CD8-positive, alpha-beta memory T cell (primary cell): ENCODE results near the gene CHMP5. TPM values are rescaled to one million over a fixed set of nuclear protein-coding genes. Genes with fewer than 3 reads are reported as not detected.

Experiments used
- CTCF ChIA-PET: fragments of 350-600 bp; sonication (Branson Sonifier 250); formaldehyde crosslinking; loops from one replicate; lab custom pipeline; 2021; ENCODE audit warnings: antibody characterized with exemption; lab: Charles Lee
- POLR2A ChIA-PET: fragments of 350-600 bp; sonication (Branson Sonifier 250); formaldehyde crosslinking; loops from one replicate; lab custom pipeline; 2021; ENCODE audit warnings: antibody characterized with exemption; lab: Charles Lee
- DNase-seq, 5 donors: peaks; one replicate each; pipeline versions ENCODE4 v3.0.0 to v3.0.0-alpha.2; 2020 to 2022; ENCODE audit warnings: mixed read lengths in 1 of 5
- H3K27ac ChIP-seq: one replicate; pipeline ENCODE4 v1.7.0; 2013; ENCODE audit warnings: low read depth, mild to moderate bottlenecking, low read length, moderate library complexity
- H3K27me3 ChIP-seq: 2 replicates; pipeline ENCODE4 v1.7.0; 2013; ENCODE audit warnings: low read length, mild to moderate bottlenecking; ENCODE audit not compliant: insufficient read depth, poor library complexity, severe bottlenecking
- H3K36me3 ChIP-seq: 2 replicates; pipeline ENCODE4 v1.7.0; 2013; ENCODE audit warnings: mild to moderate bottlenecking, low read length, moderate library complexity; ENCODE audit not compliant: insufficient read depth
- H3K4me1 ChIP-seq: 2 replicates; pipeline ENCODE4 v1.7.0; 2013; ENCODE audit warnings: mild to moderate bottlenecking, low read length, moderate library complexity; ENCODE audit not compliant: insufficient read depth
- H3K4me3 ChIP-seq: 2 replicates; pipeline ENCODE4 v1.7.0; 2013; ENCODE audit warnings: mild to moderate bottlenecking, low read length
- H3K9me3 ChIP-seq: 2 replicates; pipeline ENCODE4 v1.7.0; 2013; ENCODE audit warnings: mild to moderate bottlenecking, low read length
- H3K27ac Mint-ChIP-seq, 8 donors: one replicate each; pipeline ENCODE4 v1.8.0; 2020 to 2021; ENCODE audit warnings: mixed read lengths in 8 of 8, mild to moderate bottlenecking in 6 of 8, inconsistent platforms in 3 of 8, moderate library complexity in 3 of 8
- H3K27me3 Mint-ChIP-seq, 2 donors: one replicate each; pipeline ENCODE4 v1.8.0; 2020 to 2021; ENCODE audit warnings: mixed read lengths in 2 of 2, mild to moderate bottlenecking in 1 of 2, moderate library complexity in 1 of 2
- H3K36me3 Mint-ChIP-seq, 3 donors: one replicate each; pipeline ENCODE4 v1.8.0; 2020 to 2021; ENCODE audit warnings: mixed read lengths in 3 of 3, inconsistent platforms in 1 of 3, mild to moderate bottlenecking in 1 of 3
- H3K4me1 Mint-ChIP-seq, 3 donors: one replicate each; pipeline ENCODE4 v1.8.0; 2020 to 2021; ENCODE audit warnings: mixed read lengths in 3 of 3, inconsistent platforms in 1 of 3, mild to moderate bottlenecking in 1 of 3
- H3K4me3 Mint-ChIP-seq, 7 donors: one replicate each; pipeline ENCODE4 v1.8.0; 2020 to 2021; ENCODE audit warnings: mixed read lengths in 7 of 7, mild to moderate bottlenecking in 6 of 7, moderate library complexity in 4 of 7, inconsistent platforms in 2 of 7
- H3K9me3 Mint-ChIP-seq, 5 donors: one replicate each; pipeline ENCODE4 v1.8.0; 2020 to 2022; ENCODE audit warnings: mixed read lengths in 5 of 5, mild to moderate bottlenecking in 3 of 5, moderate library complexity in 2 of 5, inconsistent platforms in 1 of 5
- polyA plus RNA-seq: library from polyadenylated mRNA; unstranded; fragments of 300-500 nt; fragmentation: Illumina TruSeq; gene quantifications from one replicate; pipeline ENCODE4 v1.2.3, GENCODE V29; 2021
- total RNA-seq, 2 experiments: library from RNA; stranded (reverse); gene quantifications; one replicate each; pipeline ENCODE4 v1.2.3, GENCODE V29; 2021

CHMP5 gene
- total and polyA plus RNA-seq, 3 experiments from 2014 or later, result 42.6 to 55.0 (median 54.3) TPM

GRCh38 chr9:33246269-33246860 is 18.5 kb upstream of the CHMP5 start:
- no peaks in the 10 kb centered on the region for H3K4me1 ChIP-seq
- Mint-ChIP-seq H3K4me3 (no peak overlapping the region), H3K36me3 (peaks cover 4 to 21% (median 13%) of the 10 kb centered on the region in 3 donors), H3K27me3 (peaks cover 0 to 2% of the 10 kb centered on the region in 2 donors), H3K9me3 (no peaks in the 10 kb centered on the region), H3K27ac (no peak overlapping the region), H3K4me1 (no peaks in the 10 kb centered on the region)
- no peak overlapping the region for H3K27ac ChIP-seq
- ChIA-PET POLR2A (no interaction called here), CTCF (no interaction called here)
- no peaks in the 10 kb centered on the region for H3K36me3 ChIP-seq
- H3K9me3 ChIP-seq, result no peaks in the 10 kb centered on the region
- H3K4me3 ChIP-seq, result no peak overlapping the region
- no peaks in the 10 kb centered on the region for H3K27me3 ChIP-seq
- DNase-seq, result no peak

DNA sequence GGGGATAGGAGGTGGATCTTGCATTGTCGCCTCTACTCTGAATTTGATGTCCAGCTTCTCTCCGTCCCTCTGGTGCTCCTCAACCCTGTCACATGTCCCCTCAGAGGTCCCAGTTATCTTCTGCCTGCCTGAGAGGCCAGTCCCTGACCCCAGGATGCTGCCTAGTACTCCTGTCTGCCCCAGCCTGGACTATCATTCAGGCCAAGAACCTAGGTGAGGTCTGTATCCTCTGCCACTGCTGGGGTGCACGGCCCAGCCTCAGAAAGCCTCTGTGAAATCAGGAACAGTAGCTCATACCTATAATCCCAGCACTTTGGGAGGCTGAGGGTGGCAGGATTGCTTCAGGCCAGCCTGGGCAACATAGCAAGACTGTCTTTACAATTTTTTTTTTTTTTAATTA is 16.2 kb upstream of the CHMP5 start:
- Histone ChIP-seq H3K36me3 (peaks cover 10% of the 10 kb centered on the region), H3K4me3 (no peak overlapping the region), H3K27ac (no peak overlapping the region), H3K4me1 (no peaks in the 10 kb centered on the region), H3K27me3 (no peaks in the 10 kb centered on the region), H3K9me3 (no peaks in the 10 kb centered on the region)
- no peak overlapping the region for H3K4me3 Mint-ChIP-seq
- POLR2A ChIA-PET, result interaction anchor here (1.1 kb wide), 1 partner anchor 42 kb away, joined by 11 read pairs; the partner anchor contains the start of gene NFX1
- no peaks in the 10 kb centered on the region for H3K4me1 Mint-ChIP-seq
- DNase-seq, result no peak
- no peak overlapping the region for H3K27ac Mint-ChIP-seq
- no peaks in the 10 kb centered on the region for H3K9me3 Mint-ChIP-seq
- H3K27me3 Mint-ChIP-seq, result no peaks in the 10 kb centered on the region
- peaks cover 9 to 35% (median 20%) of the 10 kb centered on the region in 3 donors for H3K36me3 Mint-ChIP-seq
- CTCF ChIA-PET, result interaction anchor here (1.5 kb wide), 1 partner anchor 10 kb away, joined by 3 read pairs; no protein-coding TSS in a partner anchor

DNA sequence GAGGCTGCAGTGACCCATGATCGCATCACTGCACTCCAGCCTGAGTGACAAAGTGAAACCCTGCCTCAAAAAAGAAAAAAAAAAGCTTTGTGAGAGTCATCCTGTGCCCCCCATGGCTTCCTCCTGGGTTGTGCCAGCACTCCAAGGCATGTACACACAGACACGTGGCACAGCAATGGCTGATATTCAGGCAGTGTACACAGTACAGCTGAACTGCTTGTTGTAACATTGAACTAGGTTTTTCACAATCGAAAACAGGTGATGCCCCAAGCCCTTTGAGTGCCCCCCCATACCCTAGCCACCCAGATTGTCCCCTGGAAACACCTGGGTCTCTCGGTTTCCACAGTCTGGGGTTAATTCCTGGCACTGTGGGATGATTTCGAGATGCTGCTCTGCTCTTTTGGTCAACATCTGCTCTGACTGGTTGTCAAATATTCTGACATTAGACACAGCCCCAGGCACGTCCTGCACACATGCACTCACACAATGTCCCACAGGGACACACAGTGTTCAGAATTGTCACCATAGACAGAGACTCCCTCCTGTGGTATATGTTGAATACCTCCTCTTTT is 15.7 kb upstream of the CHMP5 start:
- Mint-ChIP-seq H3K27me3 (no peaks in the 10 kb centered on the region), H3K4me3 (no peak overlapping the region), H3K4me1 (no peaks in the 10 kb centered on the region), H3K36me3 (peaks cover 9 to 38% (median 20%) of the 10 kb centered on the region in 3 donors), H3K27ac (peak overlapping the region in 1 of 8 donors; percentile 40), H3K9me3 (no peaks in the 10 kb centered on the region)
- ChIA-PET POLR2A (interaction anchor here (0.6 to 1.1 kb wide), 2 partner anchors 14 to 41 kb away, joined by 3 to 11 read pairs; partner anchors contain the start of gene NFX1), CTCF (interaction anchor here (1.5 kb wide), 1 partner anchor 9 kb away, joined by 3 read pairs; no protein-coding TSS in a partner anchor)
- Histone ChIP-seq H3K27me3 (no peaks in the 10 kb centered on the region), H3K9me3 (no peaks in the 10 kb centered on the region), H3K4me1 (no peaks in the 10 kb centered on the region), H3K36me3 (peaks cover 10% of the 10 kb centered on the region), H3K4me3 (no peak overlapping the region), H3K27ac (no peak overlapping the region)
- DNase-seq, result no peak

GRCh38 chr9:33249983-33250382 is 14.9 kb upstream of the CHMP5 start:
- CTCF ChIA-PET, result no interaction called here
- Histone ChIP-seq H3K27me3 (no peaks in the 10 kb centered on the region), H3K9me3 (no peaks in the 10 kb centered on the region), H3K27ac (no peak overlapping the region), H3K4me3 (no peak overlapping the region), H3K36me3 (peaks cover 19% of the 10 kb centered on the region), H3K4me1 (no peaks in the 10 kb centered on the region)
- Mint-ChIP-seq H3K27ac (peak overlapping the region in 4 of 8 donors; percentile 1 to 28 (median 8)), H3K9me3 (no peaks in the 10 kb centered on the region), H3K36me3 (peaks cover 9 to 47% (median 28%) of the 10 kb centered on the region in 3 donors), H3K4me3 (no peak overlapping the region), H3K4me1 (no peaks in the 10 kb centered on the region), H3K27me3 (no peaks in the 10 kb centered on the region)
- no peak for DNase-seq
- POLR2A ChIA-PET, result no interaction called here

DNA sequence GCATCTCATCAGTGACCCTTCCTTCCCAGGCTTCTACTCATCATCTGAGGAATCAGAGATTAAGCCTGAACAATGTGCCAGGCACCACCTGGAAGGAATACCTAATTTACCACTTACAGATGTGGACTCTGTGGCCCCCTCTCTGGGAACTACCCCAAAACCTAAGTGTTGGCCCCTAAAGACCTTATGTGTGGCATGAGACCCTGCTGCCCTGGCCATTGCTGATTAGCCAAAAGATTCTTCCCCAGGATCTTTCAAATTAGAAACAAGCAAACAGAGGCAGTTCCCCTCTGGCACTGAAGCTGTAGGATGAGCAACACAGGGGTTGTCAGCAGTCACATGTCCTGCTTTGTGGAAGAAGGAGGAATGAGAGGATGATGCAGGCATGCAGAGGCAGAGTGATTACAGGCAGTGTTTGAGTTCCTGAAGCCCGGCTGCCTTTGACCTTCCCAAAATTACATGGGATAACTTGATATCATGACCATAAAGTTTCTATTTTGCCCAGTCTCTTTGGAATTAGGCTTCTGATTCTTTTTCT is 14.3 kb upstream of the CHMP5 start:
- ChIA-PET POLR2A (no interaction called here), CTCF (no interaction called here)
- Histone ChIP-seq H3K27me3 (no peaks in the 10 kb centered on the region), H3K4me3 (no peak overlapping the region), H3K4me1 (no peaks in the 10 kb centered on the region), H3K9me3 (no peaks in the 10 kb centered on the region), H3K36me3 (peaks cover 24% of the 10 kb centered on the region), H3K27ac (no peak overlapping the region)
- Mint-ChIP-seq H3K4me3 (no peak overlapping the region), H3K4me1 (no peaks in the 10 kb centered on the region), H3K27me3 (no peaks in the 10 kb centered on the region), H3K9me3 (no peaks in the 10 kb centered on the region), H3K27ac (peak overlapping the region in 2 of 8 donors; percentile 28 to 48), H3K36me3 (peaks cover 10 to 52% (median 29%) of the 10 kb centered on the region in 3 donors)
- DNase-seq, result no peak

GRCh38 chr9:33254211-33254610 is 10.6 kb upstream of the CHMP5 start:
- Histone ChIP-seq H3K9me3 (no peaks in the 10 kb centered on the region), H3K4me1 (no peaks in the 10 kb centered on the region), H3K4me3 (no peak overlapping the region), H3K27ac (no peak overlapping the region), H3K36me3 (peaks cover 52% of the 10 kb centered on the region), H3K27me3 (no peaks in the 10 kb centered on the region)
- ChIA-PET POLR2A (interaction anchor here (0.7 kb wide), 1 partner anchor 178 kb away, joined by 8 read pairs; the partner anchor contains the start of gene SMU1), CTCF (no interaction called here)
- no peak overlapping the region for H3K4me3 Mint-ChIP-seq
- peaks cover 0 to 6% (median 3%) of the 10 kb centered on the region in 3 donors for H3K4me1 Mint-ChIP-seq
- no peak for DNase-seq
- no peaks in the 10 kb centered on the region for H3K9me3 Mint-ChIP-seq
- peaks cover 10 to 75% (median 32%) of the 10 kb centered on the region in 3 donors for H3K36me3 Mint-ChIP-seq
- H3K27me3 Mint-ChIP-seq, result no peaks in the 10 kb centered on the region
- peak overlapping the region in 1 of 8 donors; percentile 9 for H3K27ac Mint-ChIP-seq

- Mint-ChIP-seq H3K9me3 (no peaks in the 10 kb centered on the region), H3K36me3 (peaks cover 13 to 83% (median 33%) of the 10 kb centered on the region in 3 donors), H3K27me3 (no peaks in the 10 kb centered on the region), H3K4me1 (peaks cover 4 to 10% (median 5%) of the 10 kb centered on the region in 3 donors), H3K4me3 (no peak overlapping the region), H3K27ac (peak overlapping the region in 1 of 8 donors; percentile 64)
- POLR2A ChIA-PET, result no interaction called here
- no peaks in the 10 kb centered on the region for H3K27me3 ChIP-seq
- peaks cover 60% of the 10 kb centered on the region for H3K36me3 ChIP-seq
- H3K27ac ChIP-seq, result no peak overlapping the region
- H3K4me1 ChIP-seq, result no peaks in the 10 kb centered on the region
- CTCF ChIA-PET, result no interaction called here
- no peak for DNase-seq
- no peak overlapping the region for H3K4me3 ChIP-seq
- no peaks in the 10 kb centered on the region for H3K9me3 ChIP-seq
These were observed 9.8 kb upstream of the CHMP5 start for GRCh38 chr9:33255014-33255413.

- Mint-ChIP-seq H3K9me3 (no peaks in the 10 kb centered on the region), H3K4me3 (no peak overlapping the region), H3K27me3 (no peaks in the 10 kb centered on the region), H3K4me1 (peaks cover 4 to 10% (median 9%) of the 10 kb centered on the region in 3 donors), H3K27ac (peak overlapping the region in 2 of 8 donors; percentile 0 to 12), H3K36me3 (peaks cover 13 to 86% (median 36%) of the 10 kb centered on the region in 3 donors)
- no peak overlapping the region for H3K27ac ChIP-seq
- no peaks in the 10 kb centered on the region for H3K27me3 ChIP-seq
- no peaks in the 10 kb centered on the region for H3K9me3 ChIP-seq
- no peak overlapping the region for H3K4me3 ChIP-seq
- no peak for DNase-seq
- POLR2A ChIA-PET, result no interaction called here
- no peaks in the 10 kb centered on the region for H3K4me1 ChIP-seq
- CTCF ChIA-PET, result no interaction called here
- peaks cover 65% of the 10 kb centered on the region for H3K36me3 ChIP-seq
These were observed 9.4 kb upstream of the CHMP5 start for GRCh38 chr9:33255471-33255870.
